ENCODE data around the gene RAB8B.

GRCh38 chr15:63301088-63301487 is 111.7 kb downstream of the RAB8B start:
- TF ChIP-seq CTCF (IDR thresholded peaks at IDR 0.05) (no peak), ZFX (IDR thresholded peaks at IDR 0.05; ENCODE audit: borderline replicate concordance) (no peak)

Data from 22Rv1 (cell line).